ENCODE results near the gene ZNF385C. TPM values are rescaled to one million over a fixed set of nuclear protein-coding genes. Genes with fewer than 3 reads are reported as not detected.

Gene ZNF385C
- polyA plus RNA-seq, 1 donor (not counting 4 experiments of a cell fraction or from before 2014, with no cell fraction given), result 0.09 TPM

DNA sequence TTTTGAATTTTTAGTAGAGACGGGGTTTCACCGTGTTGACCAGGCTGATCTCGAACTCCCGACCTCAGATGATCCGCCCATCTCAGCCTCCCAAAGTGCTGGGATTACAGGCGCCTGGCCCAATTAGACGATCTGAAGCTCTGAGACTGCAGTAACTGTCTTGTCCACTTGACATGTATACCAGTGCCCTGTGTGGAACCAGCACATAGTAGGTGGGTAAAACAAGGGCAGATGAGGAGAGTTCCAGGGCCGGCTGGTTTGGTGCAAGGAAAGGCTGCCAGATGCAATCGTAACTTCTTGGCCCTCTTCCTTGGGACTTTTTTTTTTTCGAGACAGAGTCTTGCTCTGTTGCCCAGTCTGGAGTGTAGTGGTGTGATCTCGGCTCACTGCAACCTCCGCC lies 50.9 kb downstream of the ZNF385C start:
- FAIRE-seq (no peak), DNase-seq (ENCODE audit: low read depth, low spot score) (no peak)
- Histone ChIP-seq H3K79me2 (ENCODE audit: control insufficient read depth, insufficient read depth, low read length) (no peaks in the 10 kb centered on the region), H3K9me3 (ENCODE audit: control insufficient read depth, low read depth, low read length) (no peaks in the 10 kb centered on the region), H3K4me1 (ENCODE audit: control insufficient read depth, extremely low read depth, insufficient read depth, low read length) (peaks cover 8% of the 10 kb centered on the region), H3K4me3 (ENCODE audit: control insufficient read depth in 2 of 3, extremely low read depth in 1 of 3, insufficient read depth in 2 of 3, low read depth in 1 of 3, low read length in 3 of 3) (no peak overlapping the region), H3K27ac (ENCODE audit: control insufficient read depth, insufficient read depth, low read length) (no peak overlapping the region), H3K9ac (ENCODE audit: control insufficient read depth, extremely low read depth, insufficient read depth, low read length) (no peak overlapping the region), H4K20me1 (ENCODE audit: control insufficient read depth, extremely low read depth, insufficient read depth, low read length) (no peaks in the 10 kb centered on the region), H3K36me3 (ENCODE audit: control insufficient read depth in 2 of 2, extremely low read depth in 1 of 2, insufficient read depth in 2 of 2, low read length in 2 of 2) (no peaks in the 10 kb centered on the region), H2AFZ (ENCODE audit: control insufficient read depth, low read length) (no peak overlapping the region), H3K27me3 (ENCODE audit: control insufficient read depth, extremely low read depth, insufficient read depth, low read length) (peaks cover 15% of the 10 kb centered on the region), H3K9me1 (ENCODE audit: control insufficient read depth, extremely low read depth, insufficient read depth, low read length) (no peaks in the 10 kb centered on the region), H3K4me2 (ENCODE audit: control insufficient read depth, extremely low read depth, insufficient read depth, low read depth, low read length) (no peak overlapping the region)
- dilution Hi-C loops (cut with MboI; ENCODE audit: extremely low pct_ligation_motif_present, low sequenced_read_pairs), result no loop called here
- TF ChIP-seq EZH2 (IDR thresholded peaks at IDR 0.05; ENCODE audit: low read length), result no peak
- TF ChIP-seq, protein P1, sequence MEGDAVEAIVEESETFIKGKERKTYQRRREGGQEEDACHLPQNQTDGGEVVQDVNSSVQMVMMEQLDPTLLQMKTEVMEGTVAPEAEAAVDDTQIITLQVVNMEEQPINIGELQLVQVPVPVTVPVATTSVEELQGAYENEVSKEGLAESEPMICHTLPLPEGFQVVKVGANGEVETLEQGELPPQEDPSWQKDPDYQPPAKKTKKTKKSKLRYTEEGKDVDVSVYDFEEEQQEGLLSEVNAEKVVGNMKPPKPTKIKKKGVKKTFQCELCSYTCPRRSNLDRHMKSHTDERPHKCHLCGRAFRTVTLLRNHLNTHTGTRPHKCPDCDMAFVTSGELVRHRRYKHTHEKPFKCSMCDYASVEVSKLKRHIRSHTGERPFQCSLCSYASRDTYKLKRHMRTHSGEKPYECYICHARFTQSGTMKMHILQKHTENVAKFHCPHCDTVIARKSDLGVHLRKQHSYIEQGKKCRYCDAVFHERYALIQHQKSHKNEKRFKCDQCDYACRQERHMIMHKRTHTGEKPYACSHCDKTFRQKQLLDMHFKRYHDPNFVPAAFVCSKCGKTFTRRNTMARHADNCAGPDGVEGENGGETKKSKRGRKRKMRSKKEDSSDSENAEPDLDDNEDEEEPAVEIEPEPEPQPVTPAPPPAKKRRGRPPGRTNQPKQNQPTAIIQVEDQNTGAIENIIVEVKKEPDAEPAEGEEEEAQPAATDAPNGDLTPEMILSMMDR (optimal IDR thresholded peaks at IDR 0.05 in 1 of 3, IDR thresholded peaks at IDR 0.05 in 1 of 3, conservative IDR thresholded peaks at IDR 0.05 in 1 of 3; ENCODE audit: extremely low read depth in 1 of 3, insufficient read depth in 2 of 3, low read length in 3 of 3), result no peak

DNA sequence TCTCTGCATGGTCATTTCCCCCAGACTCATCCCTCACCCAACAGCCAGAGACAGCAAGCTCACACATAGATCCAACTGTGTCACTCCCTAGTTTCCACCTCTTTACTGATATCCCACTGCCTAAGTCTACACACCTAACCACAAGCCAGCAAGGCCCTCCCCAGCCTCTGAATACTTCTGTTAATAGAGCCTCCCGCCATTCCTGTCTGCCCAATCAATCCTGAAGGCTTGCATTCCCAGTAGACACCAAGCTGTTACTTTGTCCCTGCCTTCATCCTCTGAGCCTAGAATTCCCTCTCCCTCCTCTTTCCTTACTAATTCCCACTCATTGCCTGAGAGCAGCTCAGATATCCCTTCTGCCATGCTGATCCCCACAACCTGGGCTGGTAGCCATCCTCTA lies 52.6 kb downstream of the ZNF385C start:
- no peaks in the 10 kb centered on the region for H4K20me1 ChIP-seq (ENCODE audit: control insufficient read depth, extremely low read depth, insufficient read depth, low read length)
- H3K79me2 ChIP-seq (ENCODE audit: control insufficient read depth, insufficient read depth, low read length), result no peaks in the 10 kb centered on the region
- DNase-seq (ENCODE audit: low read depth, low spot score), result no peak
- peaks cover 6% of the 10 kb centered on the region for H3K4me1 ChIP-seq (ENCODE audit: control insufficient read depth, extremely low read depth, insufficient read depth, low read length)
- no peak overlapping the region for H3K4me2 ChIP-seq (ENCODE audit: control insufficient read depth, extremely low read depth, insufficient read depth, low read depth, low read length)
- no peaks in the 10 kb centered on the region for H3K9me3 ChIP-seq (ENCODE audit: control insufficient read depth, low read depth, low read length)
- dilution Hi-C loops (cut with MboI; ENCODE audit: extremely low pct_ligation_motif_present, low sequenced_read_pairs), result no loop called here
- H3K27ac ChIP-seq (ENCODE audit: control insufficient read depth, insufficient read depth, low read length), result no peak overlapping the region
- H3K27me3 ChIP-seq (ENCODE audit: control insufficient read depth, extremely low read depth, insufficient read depth, low read length), result peaks cover 12% of the 10 kb centered on the region
- FAIRE-seq, result no peak
- no peaks in the 10 kb centered on the region for H3K36me3 ChIP-seq (ENCODE audit: control insufficient read depth in 2 of 2, extremely low read depth in 1 of 2, insufficient read depth in 2 of 2, low read length in 2 of 2)
- H3K9ac ChIP-seq (ENCODE audit: control insufficient read depth, extremely low read depth, insufficient read depth, low read length), result no peak overlapping the region
- H3K4me3 ChIP-seq (ENCODE audit: control insufficient read depth in 2 of 3, extremely low read depth in 1 of 3, insufficient read depth in 2 of 3, low read depth in 1 of 3, low read length in 3 of 3), result no peak overlapping the region
- TF ChIP-seq, protein P1 (optimal IDR thresholded peaks at IDR 0.05 in 1 of 3, IDR thresholded peaks at IDR 0.05 in 1 of 3, conservative IDR thresholded peaks at IDR 0.05 in 1 of 3; ENCODE audit: extremely low read depth in 1 of 3, insufficient read depth in 2 of 3, low read length in 3 of 3), result no peak
- no peak for TF ChIP-seq EZH2 (IDR thresholded peaks at IDR 0.05; ENCODE audit: low read length)
- no peak overlapping the region for H2AFZ ChIP-seq (ENCODE audit: control insufficient read depth, low read length)
- H3K9me1 ChIP-seq (ENCODE audit: control insufficient read depth, extremely low read depth, insufficient read depth, low read length), result no peaks in the 10 kb centered on the region
